A549 (cell line): ENCODE measurements around the gene SKIDA1. TPM values are rescaled to one million over a fixed set of nuclear protein-coding genes. Genes with fewer than 3 reads are reported as not detected.

Source experiments
- ATAC-seq, 2 experiments: fragments of 200-7000 bp in 1 of 2; fragments of >200 bp in 1 of 2; cut with Nextera tagmentation in 1 of 2; cut with Tn5 transposase in 1 of 2; 3 replicates each; pipeline versions ENCODE4 v1.8.0 to v1.9.1; 2018 to 2020; ENCODE audit warnings: mild to moderate bottlenecking in 1 of 2, moderate library complexity in 1 of 2
- CTCF ChIA-PET: fragments of 300-600 bp; sonication (Branson Sonifier 250); formaldehyde crosslinking; extraction: SDS; loops from one replicate; lab custom pipeline; 2021; ENCODE audit warnings: antibody characterized with exemption, inconsistent platforms; lab: Yijun Ruan, JAX
- POLR2A ChIA-PET: fragments of 350-600 bp; formaldehyde crosslinking; extraction: SDS; loops from one replicate; lab custom pipeline; 2021; ENCODE audit warnings: antibody characterized with exemption, inconsistent platforms; lab: Yijun Ruan, JAX
- DNase-seq, 2 experiments: peaks; one replicate each; pipeline versions ENCODE4 v3.0.0 to v3.0.0-alpha.2; 2011 to 2016; ENCODE audit warnings: low read depth in 1 of 2, low spot score in 1 of 2
- FAIRE-seq: peaks from 2 replicates; lab custom pipeline; 2011; peaks lifted over from hg19 to GRCh38; lab: Jason Lieb, UNC
- H3K27ac ChIP-seq, 2 experiments: fragments of >200 bp; sonication (Bioruptor Twin); formaldehyde crosslinking; 3 replicates each; pipeline ENCODE4 v1.5.1; 2016 to 2017
- H3K4me1 ChIP-seq: fragments of >200 bp; sonication (Bioruptor Twin); formaldehyde crosslinking; 3 replicates; pipeline ENCODE4 v1.6.1; 2016
- H3K4me2 ChIP-seq: fragments of >200 bp; sonication (Bioruptor Twin); formaldehyde crosslinking; 3 replicates; pipeline ENCODE4 v1.6.1; 2016
- H3K4me3 ChIP-seq: fragments of >200 bp; sonication (Bioruptor Twin); formaldehyde crosslinking; 3 replicates; pipeline ENCODE4 v1.5.1; 2016
- H3K9me3 ChIP-seq: fragments of >200 bp; sonication (Bioruptor Twin); formaldehyde crosslinking; 3 replicates; pipeline ENCODE4 v1.6.1; 2016
- EHMT2 ChIP-seq: fragments of 200-600 bp; sonication (generic); IDR thresholded peaks from 2 replicates; pipeline ENCODE4 v1.6.1; 2016; ENCODE audit warnings: antibody characterized with exemption, low read depth, mild to moderate bottlenecking, moderate library complexity
- FOXS1 ChIP-seq: fragments of 250-450 bp; sonication (Bioruptor Pico); IDR thresholded peaks from 2 replicates; pipeline ENCODE4 v1.5.0; 2020; ENCODE audit warnings: mild to moderate bottlenecking, moderate library complexity
- JUN ChIP-seq, 2 experiments: fragments of >200 bp; sonication (Bioruptor Twin); formaldehyde crosslinking; IDR thresholded peaks; 2 replicates in 1 of 2; 3 replicates in 1 of 2; pipeline ENCODE4 v1.6.1; 2016 to 2017
- MAFK ChIP-seq: fragments of 450-650 bp; IDR thresholded peaks from 2 replicates; pipeline ENCODE4 v1.6.1; 2014; ENCODE audit not compliant: partially characterized antibody
- MAX ChIP-seq: IDR thresholded peaks from 2 replicates; pipeline ENCODE4 v1.6.1; 2012
- MAZ ChIP-seq: fragments of 150-350 bp; IDR thresholded peaks from 2 replicates; pipeline ENCODE4 v1.6.1; 2014; ENCODE audit warnings: antibody characterized with exemption, low read depth, low read length, borderline replicate concordance
- MYC ChIP-seq: IDR thresholded peaks from 2 replicates; pipeline ENCODE4 v1.6.1; 2012; ENCODE audit warnings: mild to moderate bottlenecking, inconsistent platforms, low read length, improper control_type of control experiment, borderline replicate concordance
- NPAS2 ChIP-seq: fragments of 250-450 bp; sonication (Bioruptor Pico); IDR thresholded peaks from 2 replicates; pipeline ENCODE4 v1.8.0; 2022; ENCODE audit warnings: mild to moderate bottlenecking, moderate library complexity, borderline replicate concordance
- POLR2A ChIP-seq: IDR thresholded peaks from 2 replicates; pipeline ENCODE4 v1.6.1; 2012; ENCODE audit warnings: mild to moderate bottlenecking, low read length
- RFX5 ChIP-seq: fragments of 450-650 bp; IDR thresholded peaks from 2 replicates; pipeline ENCODE4 v1.7.1; 2014; ENCODE audit warnings: antibody characterized with exemption, mild to moderate bottlenecking, moderate library complexity
- WGBS: methylation state at CpG from one replicate; pipeline ENCODE4 v1.1.6; 2017; ENCODE audit errors: missing lambda C conversion rate; 5-methylcytosine and 5-hydroxymethylcytosine counted together
- polyA plus RNA-seq, 4 experiments: library from polyadenylated mRNA; depleted of rRNA in 3 of 4; stranded (reverse); fragments of >200 nt; fragmentation: RNase III in 1 of 4; extraction: RNeasy Plus Mini Kit Qiagen cat#74134 plus additional on column Dnase treatment in 1 of 4; gene quantifications; 2 replicates in 3 of 4; 3 replicates in 1 of 4; pipeline ENCODE4 v1.2.3, GENCODE V29; 2011 to 2017
- TF ChIP-seq, protein P1 (sequence below): IDR thresholded peaks from 2 replicates; pipeline ENCODE4 v1.6.1; 2012; ENCODE audit warnings: low read depth, borderline replicate concordance

SKIDA1 gene
- polyA plus RNA-seq, 2 of the 4 experiments (the other 2 are of a cell fraction), result 1.0 to 4.1 TPM

GRCh38 chr10:21528236-21529031 is 3.0 kb upstream of the SKIDA1 start:
- FAIRE-seq, result peak; percentile 49

GRCh38 chr10:21527598-21528235 is 2.2 kb upstream of the SKIDA1 start:
- under 1% methylated on average over 18 of the region's 18 CpGs for WGBS
- ChIA-PET CTCF (interaction anchor here (1.0 to 1.3 kb wide), 2 partner anchors 32 to 197 kb away, joined by 3 to 5 read pairs; no protein-coding TSS in a partner anchor), POLR2A (interaction anchor here (0.6 to 3.2 kb wide), 10 partner anchors 9 to 451 kb away, joined by 3 to 85 read pairs (median 4); no protein-coding TSS in a partner anchor)
- FAIRE-seq (no peak), ATAC-seq (no peak), DNase-seq (peak in 1 of 2 experiments; percentile 76)
- Histone ChIP-seq H3K9me3 (no peaks in the 10 kb centered on the region), H3K4me1 (peaks cover 42% of the 10 kb centered on the region), H3K4me2 (peak overlapping the region; percentile 83), H3K4me3 (peak overlapping the region; percentile 60), H3K27ac (peak overlapping the region; percentile 94 to 99)
- peak; percentile 94 for TF ChIP-seq MAFK
- TF ChIP-seq EHMT2, result no peak
- peak; percentile 32; the same call in 1 of the 2 replicates for TF ChIP-seq MAX
- peak in 1 of 2 experiments; percentile 19; a peak in 1 of 5 replicates for TF ChIP-seq JUN (IDR thresholded peaks at IDR 0.05)

More at GRCh38 chr10:21528236-21529031, 3.0 kb upstream of the SKIDA1 start:
- Histone ChIP-seq H3K9me3 (no peaks in the 10 kb centered on the region), H3K4me2 (peak overlapping the region; percentile 83), H3K4me1 (peaks cover 35% of the 10 kb centered on the region), H3K27ac (peak overlapping the region; percentile 94 to 99), H3K4me3 (peak overlapping the region; percentile 60)
- POLR2A ChIA-PET, result interaction anchor here (0.8 to 3.2 kb wide), 7 partner anchors 10 to 203 kb away, joined by 4 to 85 read pairs (median 5); no protein-coding TSS in a partner anchor
- CTCF ChIA-PET, result interaction anchor here (5.9 kb wide), 1 partner anchor 33 kb away, joined by 37 read pairs; no protein-coding TSS in a partner anchor
- 1% methylated on average over 8 of the region's 8 CpGs for WGBS
- ATAC-seq (no peak), DNase-seq (no peak)
- TF ChIP-seq MAX (peak; percentile 9; the same call in 1 of the 2 replicates), JUN (IDR thresholded peaks at IDR 0.05) (0 out of 5 replicates have a peak, but pooled peaks of 1 of the 2 experiments have one; percentile 29), NPAS2 (CRISPR knock-in tag) (no peak), RFX5 (no peak), MAZ (no peak), FOXS1 (CRISPR knock-in tag) (no peak)

- ATAC-seq (peak; percentile 45 to 48), DNase-seq (peak in 1 of 2 experiments; percentile 72), FAIRE-seq (no peak)
- no peaks in the 10 kb centered on the region for H3K9me3 ChIP-seq
- POLR2A ChIA-PET, result interaction anchor here (0.6 to 3.2 kb wide), 12 partner anchors 9 to 717 kb away, joined by 3 to 85 read pairs (median 4); no protein-coding TSS in a partner anchor
- peak overlapping the region; percentile 94 to 99 for H3K27ac ChIP-seq
- WGBS, result 2% methylated on average over 47 of the region's 68 CpGs
- H3K4me3 ChIP-seq, result peak overlapping the region; percentile 60
- CTCF ChIA-PET, result interaction anchor here (1.0 to 1.3 kb wide), 2 partner anchors 31 to 197 kb away, joined by 3 to 5 read pairs; no protein-coding TSS in a partner anchor
- TF ChIP-seq MYC (no peak), POLR2A (0 out of 2 replicates have a peak, but pooled peaks have one; percentile 6)
- TF ChIP-seq, protein P1, sequence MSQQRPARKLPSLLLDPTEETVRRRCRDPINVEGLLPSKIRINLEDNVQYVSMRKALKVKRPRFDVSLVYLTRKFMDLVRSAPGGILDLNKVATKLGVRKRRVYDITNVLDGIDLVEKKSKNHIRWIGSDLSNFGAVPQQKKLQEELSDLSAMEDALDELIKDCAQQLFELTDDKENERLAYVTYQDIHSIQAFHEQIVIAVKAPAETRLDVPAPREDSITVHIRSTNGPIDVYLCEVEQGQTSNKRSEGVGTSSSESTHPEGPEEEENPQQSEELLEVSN, result peak; percentile 24; the same call in 1 of the 2 replicates
- H3K4me1 ChIP-seq, result peaks cover 41% of the 10 kb centered on the region
- H3K4me2 ChIP-seq, result peak overlapping the region; percentile 83
These were observed 1.5 kb upstream of the SKIDA1 start for GRCh38 chr10:21526860-21527597.
